ENCODE measurements around the gene CTBP2.
A peak's percentile ranks its signal among the peaks of the same experiment; 100 is the strongest.
"Not testable (repeated sequence)": the region's sequence is repeated elsewhere in the genome, so short reads cannot be mapped to it uniquely, and the experiment has no call there.

The CTBP2 gene

GRCh38 chr10:125179107-125179506 lies 18.7 kb upstream of the CTBP2 start:
- DNase-seq, result not testable (repeated sequence)

GRCh38 chr10:125177641-125178640 lies 17.6 kb upstream of the CTBP2 start:
- DNase-seq, result no peak

- no peak for DNase-seq
Observed at GRCh38 chr10:125175807-125176206, 15.4 kb upstream of the CTBP2 start.

- DNase-seq, result no peak
Observed at GRCh38 chr10:125174360-125174759, 14.0 kb upstream of the CTBP2 start.

GRCh38 chr10:125172694-125173093 lies 12.3 kb upstream of the CTBP2 start:
- no peak for DNase-seq

GRCh38 chr10:125171402-125172306 lies 11.3 kb upstream of the CTBP2 start:
- no peak for DNase-seq

GRCh38 chr10:125169915-125170314 lies 9.6 kb upstream of the CTBP2 start:
- no peak for DNase-seq

GRCh38 chr10:125169279-125169678 lies 8.9 kb upstream of the CTBP2 start:
- DNase-seq, result no peak

GRCh38 chr10:125166658-125167057 lies 6.3 kb upstream of the CTBP2 start:
- DNase-seq, result no peak

GRCh38 chr10:125165584-125166573 lies 5.5 kb upstream of the CTBP2 start:
- no peak for DNase-seq

- DNase-seq, result no peak
Observed at GRCh38 chr10:125164421-125164820, 4.1 kb upstream of the CTBP2 start.

GRCh38 chr10:125163803-125164202 lies 3.4 kb upstream of the CTBP2 start:
- DNase-seq, result no peak

- DNase-seq, result not testable (repeated sequence)
Observed at GRCh38 chr10:125163312-125163711, 2.9 kb upstream of the CTBP2 start.

GRCh38 chr10:125162120-125162931 lies 2.0 kb upstream of the CTBP2 start:
- no peak for DNase-seq

GRCh38 chr10:125161707-125162119 lies 1.4 kb upstream of the CTBP2 start:
- no peak for DNase-seq

GRCh38 chr10:125160856-125161706 lies 718 bp upstream of the CTBP2 start:
- peak; percentile 11 to 21 for DNase-seq

- peak in 1 of 2 experiments; percentile 7 for DNase-seq
Observed at GRCh38 chr10:125159486-125159931, 854 bp downstream of the CTBP2 start.

GRCh38 chr10:125158601-125159485 lies 1.5 kb downstream of the CTBP2 start:
- no peak for DNase-seq

- no peak for DNase-seq
Observed at GRCh38 chr10:125158275-125158600, 2.1 kb downstream of the CTBP2 start.

Measured in activated CD4-positive, alpha-beta T cell treated with anti-CD3 and anti-CD28 coated beads, Interleukin-2, amount 50 U/mL, for 48 hours (primary cell).